C4-2B (cell line): ENCODE data around the gene PLPP2.

ENCODE experiments used
- H3K27ac ChIP-seq: fragments of 450-650 bp; 2 replicates; pipeline ENCODE4 v1.5.1; 2017
- ZFX ChIP-seq: fragments of 450-650 bp; IDR thresholded peaks from 2 replicates; pipeline ENCODE4 v1.6.1; 2017
- TF ChIP-seq, protein P1 (sequence below): fragments of 450-650 bp; conservative IDR thresholded peaks from 2 replicates; pipeline ENCODE4 v1.5.1; 2017; ENCODE audit warnings: mild to moderate bottlenecking

Gene PLPP2

DNA sequence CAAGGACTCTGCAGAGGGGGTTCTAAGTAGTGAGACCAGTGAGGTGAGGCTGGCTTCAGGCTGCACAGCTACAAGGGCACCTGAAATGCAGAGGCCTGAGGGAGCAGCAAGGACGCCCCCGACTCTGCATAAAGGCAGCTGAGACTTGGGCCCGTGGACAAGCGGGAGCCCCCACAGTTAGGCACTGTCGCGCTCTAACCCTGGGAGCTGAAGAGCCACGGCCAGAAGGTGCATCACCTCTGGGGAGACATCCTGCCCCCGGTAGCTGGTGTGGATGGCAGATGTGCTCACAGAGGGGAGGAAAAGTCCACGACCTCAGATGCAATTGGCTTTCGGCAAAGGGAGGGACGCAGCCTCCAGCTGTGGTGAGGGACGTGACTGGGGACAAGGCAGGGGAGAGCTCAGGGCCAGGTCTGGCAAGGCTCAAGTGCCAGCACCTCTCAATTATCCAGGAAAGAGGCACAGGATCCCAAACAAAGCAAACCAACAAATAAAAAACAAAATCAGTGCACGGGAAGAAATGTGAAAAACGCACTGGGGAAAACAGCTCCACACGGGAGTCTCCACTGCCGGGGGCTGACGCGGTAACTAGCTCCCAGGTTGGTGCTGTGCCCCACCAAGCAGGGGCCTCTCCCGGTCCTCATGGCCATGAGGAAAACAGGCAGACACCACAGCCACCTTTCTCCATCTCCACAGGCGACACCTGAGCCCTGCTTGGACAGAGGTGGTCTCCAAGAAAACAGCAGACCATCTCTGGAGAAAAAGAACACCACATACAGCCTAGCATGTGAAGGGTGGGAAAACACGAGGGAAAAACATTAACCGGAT is 23.0 kb upstream of the PLPP2 start:
- TF ChIP-seq, protein P1, sequence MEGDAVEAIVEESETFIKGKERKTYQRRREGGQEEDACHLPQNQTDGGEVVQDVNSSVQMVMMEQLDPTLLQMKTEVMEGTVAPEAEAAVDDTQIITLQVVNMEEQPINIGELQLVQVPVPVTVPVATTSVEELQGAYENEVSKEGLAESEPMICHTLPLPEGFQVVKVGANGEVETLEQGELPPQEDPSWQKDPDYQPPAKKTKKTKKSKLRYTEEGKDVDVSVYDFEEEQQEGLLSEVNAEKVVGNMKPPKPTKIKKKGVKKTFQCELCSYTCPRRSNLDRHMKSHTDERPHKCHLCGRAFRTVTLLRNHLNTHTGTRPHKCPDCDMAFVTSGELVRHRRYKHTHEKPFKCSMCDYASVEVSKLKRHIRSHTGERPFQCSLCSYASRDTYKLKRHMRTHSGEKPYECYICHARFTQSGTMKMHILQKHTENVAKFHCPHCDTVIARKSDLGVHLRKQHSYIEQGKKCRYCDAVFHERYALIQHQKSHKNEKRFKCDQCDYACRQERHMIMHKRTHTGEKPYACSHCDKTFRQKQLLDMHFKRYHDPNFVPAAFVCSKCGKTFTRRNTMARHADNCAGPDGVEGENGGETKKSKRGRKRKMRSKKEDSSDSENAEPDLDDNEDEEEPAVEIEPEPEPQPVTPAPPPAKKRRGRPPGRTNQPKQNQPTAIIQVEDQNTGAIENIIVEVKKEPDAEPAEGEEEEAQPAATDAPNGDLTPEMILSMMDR = no peak
- TF ChIP-seq ZFX = no peak
- H3K27ac ChIP-seq = no peak overlapping the region

DNA sequence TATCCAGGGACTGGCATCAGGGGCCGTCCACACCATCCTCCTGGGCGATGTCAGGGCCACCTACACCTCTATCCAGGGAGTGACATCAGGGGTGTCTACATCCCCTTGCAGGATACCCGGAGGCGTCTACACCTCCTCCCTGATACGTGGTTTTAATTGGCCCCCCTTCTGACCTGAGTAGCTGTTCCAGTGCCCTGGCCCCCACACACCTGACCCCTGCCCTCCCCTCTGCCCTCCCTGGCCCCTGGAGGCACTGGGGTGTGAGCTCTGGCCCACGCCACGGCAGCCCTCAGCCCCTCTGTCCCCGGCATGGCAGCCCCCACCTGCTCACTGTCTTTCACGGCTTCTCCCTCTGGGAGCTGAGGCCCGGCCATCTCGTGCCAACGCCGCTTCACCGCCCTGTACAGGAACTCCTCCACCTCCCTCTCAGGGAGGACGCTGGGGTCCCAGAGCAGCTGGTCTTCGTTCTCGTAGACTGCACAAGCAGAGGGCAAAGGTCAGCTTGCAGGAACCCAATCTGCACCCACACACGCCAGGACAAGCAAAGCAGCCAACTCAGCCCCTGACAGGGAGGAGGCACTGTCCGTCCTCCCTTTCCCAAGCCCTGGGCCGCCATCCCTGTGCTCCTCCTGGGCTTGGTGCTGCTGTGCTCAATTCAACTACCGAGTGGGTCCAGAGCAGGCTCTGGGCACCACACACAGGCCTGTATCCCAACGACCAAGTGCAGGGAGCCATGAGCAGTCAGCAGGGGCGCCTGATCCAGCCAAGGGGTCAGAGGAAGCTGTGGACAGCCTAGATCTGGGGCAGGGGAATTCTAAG is 22.2 kb upstream of the PLPP2 start:
- TF ChIP-seq, protein P1 = no peak
- no peak for TF ChIP-seq ZFX
- no peak overlapping the region for H3K27ac ChIP-seq

DNA sequence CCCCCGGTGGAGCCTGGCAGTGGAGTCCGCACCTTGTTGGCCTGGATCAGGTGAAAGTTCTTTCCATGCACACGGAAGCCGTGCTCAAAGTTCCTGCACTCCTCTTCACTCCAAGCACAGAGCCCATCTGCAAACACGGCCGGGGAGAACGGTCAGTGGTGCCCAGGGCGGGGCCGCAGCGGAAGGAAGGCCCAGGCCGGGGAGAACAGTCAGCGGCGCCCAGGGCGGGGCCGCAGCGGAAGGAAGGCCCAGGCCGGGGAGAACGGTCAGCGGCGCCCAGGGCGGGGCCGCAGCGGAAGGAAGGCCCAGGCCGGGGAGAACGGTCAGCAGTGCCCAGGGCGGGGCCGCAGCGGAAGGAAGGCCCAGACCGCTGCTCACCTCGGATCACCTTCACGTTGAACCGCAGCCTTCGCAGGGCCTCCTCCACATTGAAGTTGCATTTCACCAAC is 20.6 kb upstream of the PLPP2 start:
- TF ChIP-seq, protein P1 = no peak
- TF ChIP-seq ZFX = no peak

DNA sequence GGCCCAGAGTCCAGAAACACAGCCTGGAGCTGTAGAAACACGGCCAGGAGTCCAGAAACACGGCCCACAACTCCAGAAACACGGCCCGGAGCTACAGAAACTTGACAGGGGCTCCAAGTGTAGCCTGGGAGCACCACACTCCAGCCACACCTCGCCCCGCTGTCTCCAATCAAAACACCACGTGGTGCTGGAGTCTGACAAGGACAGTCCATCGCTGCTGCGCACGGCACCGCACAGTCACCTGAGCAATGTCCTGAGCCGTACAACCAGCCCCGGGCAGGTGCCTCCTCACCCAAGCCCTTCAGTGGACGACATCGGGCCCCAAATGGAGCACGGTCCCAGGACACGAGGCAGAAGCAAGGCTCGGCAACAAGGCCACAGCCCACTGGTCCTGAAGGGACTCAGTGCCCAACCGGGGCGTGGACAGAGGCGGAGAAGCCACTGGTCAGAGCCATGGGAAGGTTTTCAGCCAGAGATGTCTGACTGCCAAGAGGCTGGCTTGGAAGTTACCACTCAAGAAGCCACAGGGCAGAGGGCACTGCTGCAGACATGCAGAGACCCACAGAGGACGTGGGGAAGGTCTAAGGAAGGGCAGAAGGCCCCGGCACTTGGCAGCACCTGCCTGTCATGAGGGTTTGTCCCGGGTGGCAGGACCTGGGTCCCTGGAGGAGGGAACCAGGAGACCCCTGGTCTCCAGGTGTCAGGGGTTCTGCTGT is 19.7 kb upstream of the PLPP2 start:
- no peak overlapping the region for H3K27ac ChIP-seq
- no peak for TF ChIP-seq ZFX
- TF ChIP-seq, protein P1 = no peak

More for the DNA sequence above, 20.6 kb upstream of the PLPP2 start:
- H3K27ac ChIP-seq = no peak overlapping the region

DNA sequence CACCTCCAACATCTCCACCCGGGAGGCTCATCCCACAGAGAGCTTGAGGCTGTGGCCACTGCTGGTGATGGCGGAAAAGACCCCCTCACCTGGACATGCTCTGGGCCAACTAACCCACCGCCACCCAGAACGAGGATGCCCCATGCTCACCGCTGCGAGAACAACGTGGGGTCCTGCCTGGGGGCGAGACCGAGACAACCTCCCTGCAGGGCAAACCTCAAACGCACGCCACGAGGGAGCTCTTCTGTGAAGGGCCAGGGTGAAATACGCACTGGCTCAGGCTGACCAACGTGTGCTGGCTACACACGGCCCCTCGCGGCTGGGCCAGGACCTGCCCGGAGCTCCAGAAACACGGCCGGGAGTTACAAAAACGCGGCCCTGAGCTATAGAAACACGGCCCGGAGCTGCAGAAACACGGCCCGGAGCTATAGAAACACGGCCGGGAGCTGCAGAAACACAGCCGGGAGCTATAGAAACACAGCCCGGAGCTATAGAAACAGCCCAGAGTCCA is 19.0 kb upstream of the PLPP2 start:
- TF ChIP-seq ZFX = no peak
- H3K27ac ChIP-seq = no peak overlapping the region

DNA sequence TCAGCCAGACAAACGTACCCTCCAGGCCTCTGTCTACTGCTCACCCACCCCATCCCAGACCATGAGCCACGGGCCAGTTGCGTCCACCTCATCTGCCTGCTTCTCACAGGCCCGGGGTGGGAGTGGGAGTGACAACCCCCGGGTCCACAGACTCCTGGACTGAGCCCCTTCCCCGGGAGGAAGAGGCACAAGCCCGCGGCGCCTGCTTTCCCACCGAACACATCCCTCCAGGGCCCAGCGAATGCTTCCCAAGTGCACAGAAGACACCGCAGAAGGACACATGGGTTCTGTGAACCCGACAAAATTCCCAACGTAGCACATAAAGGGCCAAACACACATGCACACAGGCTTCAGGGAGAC is 18.0 kb upstream of the PLPP2 start:
- TF ChIP-seq, protein P1 = no peak
- no peak for TF ChIP-seq ZFX
- H3K27ac ChIP-seq = no peak overlapping the region

DNA sequence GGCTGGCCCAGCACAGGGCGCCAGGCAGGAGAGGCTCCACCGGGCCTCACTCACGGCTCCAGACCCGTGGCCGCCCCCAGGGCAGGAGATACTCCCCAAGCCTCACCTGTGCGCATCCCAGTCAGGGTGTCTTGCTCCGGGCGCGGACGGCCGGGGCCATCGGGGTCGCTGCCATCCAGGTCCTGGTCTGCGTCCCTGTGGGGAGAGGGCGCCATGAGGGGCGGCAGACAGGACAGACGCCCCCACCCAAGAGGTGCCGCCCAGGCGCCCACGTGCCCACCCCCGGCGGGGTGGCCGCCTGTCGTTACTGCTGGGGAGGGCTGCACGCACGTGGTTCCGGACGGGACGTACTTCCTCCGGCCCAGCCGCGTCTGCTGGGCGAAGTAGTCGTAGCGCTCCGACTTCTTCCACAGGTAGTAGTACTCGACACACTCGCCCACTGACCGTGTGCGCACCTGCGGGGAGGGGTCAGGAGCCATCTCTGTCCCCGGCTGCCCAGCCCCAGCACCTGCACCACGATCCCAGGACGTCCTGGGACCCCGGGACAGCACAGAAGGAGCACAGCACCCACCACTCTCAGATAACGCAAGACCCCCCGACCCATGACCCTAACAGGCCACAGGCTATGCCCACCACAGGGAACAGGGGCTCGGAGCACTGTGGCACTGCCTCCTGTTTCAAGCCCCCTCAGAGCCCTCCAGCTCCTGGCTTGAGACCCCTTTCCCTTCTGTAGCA is 17.4 kb upstream of the PLPP2 start:
- no peak overlapping the region for H3K27ac ChIP-seq
- TF ChIP-seq, protein P1 = no peak
- no peak for TF ChIP-seq ZFX
